NCI-H1694 (cell line): ENCODE data around the gene CLCN1.

Experiments
- DNase-seq: peaks from one replicate; lab custom pipeline; 2025; lab: John Stamatoyannopoulos, UW

The CLCN1 gene

DNA sequence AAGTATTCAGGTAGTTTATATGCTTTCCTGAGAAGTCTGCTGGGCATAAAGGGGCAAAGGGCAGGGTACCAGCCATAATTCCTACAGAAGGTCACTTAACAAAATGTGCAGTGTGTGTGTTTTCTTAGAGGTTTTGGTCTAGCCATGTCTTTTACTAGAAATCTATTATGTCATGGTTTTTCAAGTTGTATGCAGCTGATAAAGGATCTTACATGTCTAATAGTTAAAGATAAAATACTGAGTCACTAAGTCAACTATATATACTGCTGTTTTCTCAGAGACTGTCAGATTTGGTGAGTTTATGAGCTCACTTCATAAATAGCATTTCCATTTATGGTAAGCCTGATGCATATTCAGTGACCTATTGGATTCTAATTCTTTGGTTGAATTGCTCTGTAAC lies 20.0 kb upstream of the CLCN1 start:
- DNase-seq, result no peak

GRCh38 chr7:143296686-143297085 lies 19.2 kb upstream of the CLCN1 start:
- no peak for DNase-seq

DNA sequence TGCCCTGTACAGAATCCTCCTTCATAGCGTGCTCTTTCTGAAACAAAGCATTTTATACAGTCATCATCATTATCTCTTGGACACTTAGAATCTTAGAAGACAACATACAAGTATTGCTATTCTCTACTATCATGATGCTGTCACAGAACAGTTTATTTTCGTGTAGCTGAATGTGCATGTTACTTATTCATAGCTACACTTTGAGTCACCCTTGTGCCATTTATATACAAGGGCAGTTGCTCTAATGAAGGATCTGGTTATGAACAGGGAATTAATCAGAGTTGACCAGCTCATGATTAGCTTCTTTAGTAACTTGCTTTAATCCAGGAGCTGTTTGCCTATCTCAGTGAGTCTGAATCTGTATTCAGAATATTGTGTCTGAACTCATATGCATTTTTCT lies 16.6 kb upstream of the CLCN1 start:
- DNase-seq, result no peak

DNA sequence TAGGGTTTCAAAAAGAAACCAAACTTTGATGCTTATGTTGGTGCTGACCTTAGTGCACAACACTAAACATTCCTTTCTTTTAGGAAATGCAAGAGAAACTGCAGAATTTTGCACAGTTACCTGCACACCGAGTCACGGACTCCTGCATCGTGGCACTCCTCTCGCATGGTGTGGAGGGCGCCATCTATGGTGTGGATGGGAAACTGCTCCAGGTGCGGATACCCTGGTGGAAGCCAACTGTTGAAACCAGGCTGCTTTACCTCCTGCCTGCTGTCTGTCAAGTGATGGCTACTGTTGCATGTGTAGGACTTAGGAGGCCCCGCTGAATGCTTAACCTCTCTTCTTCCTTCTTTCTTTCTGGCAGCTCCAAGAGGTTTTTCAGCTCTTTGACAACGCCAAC lies 16.1 kb upstream of the CLCN1 start:
- no peak for DNase-seq

DNA sequence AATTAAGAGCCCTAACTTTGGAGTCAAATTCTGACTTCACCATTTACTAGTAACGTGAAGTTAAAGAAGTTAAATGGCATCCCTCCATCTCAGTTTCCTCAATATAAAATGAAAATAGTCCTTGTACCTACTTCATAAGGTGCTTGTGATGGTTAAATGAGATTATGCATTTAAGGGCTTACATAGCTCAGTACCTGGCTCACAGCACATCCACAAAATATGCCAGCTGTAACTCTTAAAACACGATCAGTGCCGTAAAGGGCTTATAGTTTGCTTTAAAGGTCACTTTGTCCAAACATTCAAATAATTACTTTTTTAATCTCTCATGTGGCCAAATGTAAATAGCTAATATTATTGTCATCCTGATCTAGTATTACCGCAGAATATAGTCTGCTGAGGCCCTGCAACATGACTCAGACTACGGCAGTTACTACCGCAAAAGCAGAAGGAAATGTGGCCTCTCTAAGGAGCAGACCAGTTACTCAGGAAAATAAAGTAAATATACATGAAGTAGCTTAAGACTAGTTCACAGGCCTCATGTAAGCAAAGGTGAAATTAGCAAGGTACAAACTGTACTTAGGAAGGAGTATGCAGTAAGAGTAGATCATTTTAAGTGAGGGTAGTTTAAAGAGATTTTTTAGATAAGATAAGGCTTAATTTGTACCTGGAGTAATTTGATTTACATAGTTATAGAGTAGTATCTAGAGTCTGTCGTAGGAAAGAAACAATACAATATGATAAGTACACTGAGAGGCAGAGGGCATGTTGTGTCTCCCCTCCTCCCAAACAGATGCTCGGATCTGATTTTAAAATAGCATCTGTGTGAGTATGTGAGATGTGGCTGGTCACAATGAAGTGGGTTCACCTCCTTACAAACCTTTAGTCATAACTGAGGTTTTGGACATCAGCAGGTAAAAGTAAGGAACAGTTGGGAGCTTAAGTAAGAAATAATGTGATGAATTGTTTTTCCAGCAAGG lies 14.7 kb upstream of the CLCN1 start:
- DNase-seq, result no peak

GRCh38 chr7:143303733-143304132 lies 12.2 kb upstream of the CLCN1 start:
- DNase-seq, result no peak

- no peak for DNase-seq
Measured at GRCh38 chr7:143304938-143305337, 11.0 kb upstream of the CLCN1 start.

- no peak for DNase-seq
Measured at GRCh38 chr7:143305423-143306070, 10.4 kb upstream of the CLCN1 start.

GRCh38 chr7:143308632-143309031 lies 7.3 kb upstream of the CLCN1 start:
- DNase-seq, result no peak

- DNase-seq, result no peak
Measured at GRCh38 chr7:143314127-143314526, 1.8 kb upstream of the CLCN1 start.

DNA sequence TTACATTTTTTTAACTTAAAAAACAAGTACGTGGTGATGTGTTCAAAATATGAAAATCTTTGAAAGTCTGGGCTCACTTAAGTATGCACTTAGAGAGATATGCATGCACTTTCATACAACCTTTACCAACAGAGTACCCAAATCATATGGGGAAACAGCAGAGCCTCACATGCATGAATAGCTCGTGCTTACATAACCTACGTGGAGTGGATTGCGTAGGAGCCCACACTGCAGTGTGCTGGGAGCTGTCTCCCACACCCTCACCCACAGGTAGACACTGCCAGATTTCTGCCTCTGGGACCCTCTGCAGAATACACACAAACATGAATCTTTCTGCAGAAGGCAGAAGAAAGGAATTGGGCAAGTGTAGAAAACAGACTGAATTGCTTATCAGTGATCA lies 581 bp downstream of the CLCN1 start:
- no peak for DNase-seq

DNA sequence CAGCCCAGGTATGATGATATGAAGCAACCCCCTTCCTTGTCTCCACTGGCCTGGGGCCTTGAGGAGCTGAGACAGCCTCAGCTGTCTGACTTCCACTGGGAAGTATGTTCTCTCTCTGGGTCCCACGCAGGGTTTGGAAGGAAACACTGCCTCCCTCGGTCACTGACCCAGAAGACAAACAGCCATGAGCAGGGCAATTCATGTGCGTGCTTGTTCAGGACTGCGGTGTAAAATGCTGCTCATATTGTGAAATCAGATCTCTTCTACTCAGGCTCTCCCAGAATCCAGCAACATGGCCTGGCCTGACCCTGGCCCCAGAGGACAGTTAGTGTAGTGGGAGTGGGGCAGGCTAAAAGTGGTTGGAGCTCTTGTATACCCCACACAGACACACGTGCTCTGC lies 2.8 kb downstream of the CLCN1 start:
- DNase-seq, result no peak

DNA sequence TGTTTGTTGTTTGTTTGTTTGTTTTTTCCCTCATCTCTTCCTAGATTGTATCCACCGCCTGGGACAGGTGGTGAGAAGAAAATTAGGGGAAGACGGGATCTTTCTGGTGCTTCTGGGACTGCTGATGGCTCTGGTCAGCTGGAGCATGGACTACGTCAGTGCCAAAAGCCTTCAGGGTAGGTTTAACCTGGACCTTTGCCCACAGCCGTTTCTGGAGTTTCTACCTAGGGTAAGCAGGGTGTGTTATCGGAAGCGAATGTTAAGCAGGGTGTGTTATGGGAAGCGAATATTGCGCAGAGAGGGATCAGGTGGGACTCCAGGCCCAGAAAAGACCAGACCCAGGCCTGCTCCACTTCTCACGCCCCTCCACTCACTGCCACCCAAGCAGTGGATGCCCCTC lies 4.7 kb downstream of the CLCN1 start:
- no peak for DNase-seq

DNA sequence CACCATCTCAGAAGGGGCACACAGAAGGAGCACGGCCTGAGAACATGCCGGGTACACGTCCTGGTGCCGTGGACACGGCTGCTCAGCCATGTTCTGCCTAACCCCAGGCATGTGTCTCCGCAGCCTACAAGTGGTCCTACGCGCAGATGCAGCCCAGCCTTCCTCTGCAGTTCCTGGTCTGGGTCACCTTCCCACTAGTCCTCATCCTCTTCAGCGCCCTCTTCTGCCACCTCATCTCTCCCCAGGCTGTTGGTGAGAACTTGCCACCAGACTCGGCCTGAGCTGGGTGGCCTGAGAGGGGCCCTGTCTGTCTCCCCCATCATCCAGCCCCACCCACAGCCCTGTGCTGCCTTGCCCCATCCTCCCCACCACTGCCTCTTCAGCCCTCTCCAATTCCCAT lies 5.3 kb downstream of the CLCN1 start:
- DNase-seq, result no peak

DNA sequence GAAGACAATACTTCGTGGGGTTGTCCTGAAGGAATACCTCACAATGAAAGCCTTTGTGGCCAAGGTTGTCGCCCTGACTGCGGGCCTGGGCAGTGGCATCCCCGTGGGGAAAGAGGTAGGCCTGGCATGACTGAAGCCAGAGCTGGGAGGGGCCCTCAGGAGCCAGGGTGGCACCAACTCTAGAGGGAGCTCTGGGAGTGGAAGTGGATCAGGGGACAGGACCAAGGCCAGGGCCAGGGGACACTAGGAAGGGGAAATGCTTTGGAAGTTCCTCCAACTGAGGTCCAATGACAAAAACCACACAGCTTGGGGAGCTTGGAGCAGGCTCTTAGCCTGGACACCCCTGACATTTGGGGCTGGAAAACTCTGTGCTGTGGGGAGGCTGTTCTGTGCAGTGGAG lies 5.8 kb downstream of the CLCN1 start:
- DNase-seq, result no peak

GRCh38 chr7:143322760-143323633 lies 7.1 kb downstream of the CLCN1 start:
- no peak for DNase-seq

GRCh38 chr7:143323653-143324052 lies 7.7 kb downstream of the CLCN1 start:
- DNase-seq, result no peak

- no peak for DNase-seq
Measured at GRCh38 chr7:143325240-143325639, 9.3 kb downstream of the CLCN1 start.

GRCh38 chr7:143327903-143328302 lies 12.0 kb downstream of the CLCN1 start:
- DNase-seq, result no peak

- no peak for DNase-seq
Measured at GRCh38 chr7:143329471-143330170, 13.7 kb downstream of the CLCN1 start.

DNA sequence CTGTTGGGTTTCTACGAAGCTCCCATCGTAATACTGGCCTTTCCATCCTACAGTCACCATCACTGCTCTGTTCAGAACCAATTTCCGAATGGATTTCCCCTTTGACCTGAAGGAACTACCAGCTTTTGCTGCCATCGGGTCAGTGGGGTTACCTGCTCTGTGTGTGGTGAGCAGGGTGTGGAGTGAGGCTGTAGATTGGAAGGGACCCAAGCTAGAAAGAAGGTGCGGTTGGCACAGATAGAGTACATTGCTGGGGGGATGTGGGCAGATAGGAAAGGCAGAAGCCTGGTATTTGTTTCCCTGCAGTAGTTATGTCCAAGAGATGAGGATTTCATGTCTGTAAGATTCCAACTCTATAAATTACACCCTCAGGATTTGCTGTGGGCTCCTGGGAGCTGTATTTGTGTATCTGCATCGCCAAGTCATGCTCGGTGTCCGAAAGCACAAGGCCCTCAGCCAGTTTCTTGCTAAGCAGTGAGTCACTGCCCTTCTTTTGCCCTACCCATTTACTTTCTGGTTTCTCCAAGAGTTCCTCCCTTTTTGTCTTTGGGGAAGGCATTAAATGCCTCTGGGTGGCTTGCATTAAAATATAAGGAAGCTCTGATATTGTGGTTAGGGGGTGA lies 15.4 kb downstream of the CLCN1 start:
- DNase-seq, result no peak
